ENCODE data around the gene RXRA.

The RXRA gene

GRCh38 chr9:134344800-134345310 is 18.6 kb downstream of the RXRA start (continued):
- no peak for TF ChIP-seq ZNF335 (tag by site-specific recombination; conservative IDR thresholded peaks at IDR 0.05)
- TF ChIP-seq, protein P1, sequence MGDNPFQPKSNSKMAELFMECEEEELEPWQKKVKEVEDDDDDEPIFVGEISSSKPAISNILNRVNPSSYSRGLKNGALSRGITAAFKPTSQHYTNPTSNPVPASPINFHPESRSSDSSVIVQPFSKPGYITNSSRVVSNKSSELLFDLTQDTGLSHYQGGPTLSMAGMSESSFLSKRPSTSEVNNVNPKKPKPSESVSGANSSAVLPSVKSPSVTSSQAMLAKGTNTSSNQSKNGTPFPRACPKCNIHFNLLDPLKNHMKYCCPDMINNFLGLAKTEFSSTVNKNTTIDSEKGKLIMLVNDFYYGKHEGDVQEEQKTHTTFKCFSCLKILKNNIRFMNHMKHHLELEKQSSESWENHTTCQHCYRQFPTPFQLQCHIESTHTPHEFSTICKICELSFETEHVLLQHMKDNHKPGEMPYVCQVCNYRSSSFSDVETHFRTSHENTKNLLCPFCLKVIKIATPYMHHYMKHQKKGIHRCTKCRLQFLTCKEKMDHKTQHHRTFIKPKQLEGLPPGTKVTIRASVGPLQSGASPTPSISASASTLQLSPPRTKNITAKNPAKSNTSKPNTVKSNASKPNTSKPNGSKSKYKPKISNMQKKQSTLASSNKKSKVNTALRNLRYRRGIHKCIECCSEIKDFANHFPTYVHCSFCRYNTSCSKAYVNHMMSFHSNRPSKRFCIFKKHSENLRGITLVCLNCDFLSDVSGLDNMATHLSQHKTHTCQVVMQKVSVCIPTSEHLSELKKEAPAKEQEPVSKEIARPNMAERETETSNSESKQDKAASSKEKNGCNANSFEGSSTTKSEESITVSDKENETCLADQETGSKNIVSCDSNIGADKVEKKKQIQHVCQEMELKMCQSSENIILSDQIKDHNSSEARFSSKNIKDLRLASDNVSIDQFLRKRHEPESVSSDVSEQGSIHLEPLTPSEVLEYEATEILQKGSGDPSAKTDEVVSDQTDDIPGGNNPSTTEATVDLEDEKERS (tag by site-specific recombination; IDR thresholded peaks at IDR 0.05), result no peak
- TF ChIP-seq ZNF391 (tag by site-specific recombination; IDR thresholded peaks at IDR 0.05; ENCODE audit: borderline replicate concordance, low read depth), result no peak
- no peak for TF ChIP-seq ZNF626 (tag by site-specific recombination; IDR thresholded peaks at IDR 0.05)
- no peak for TF ChIP-seq ZFHX2 (tag by site-specific recombination; conservative IDR thresholded peaks at IDR 0.05)
- TF ChIP-seq, protein P2, sequence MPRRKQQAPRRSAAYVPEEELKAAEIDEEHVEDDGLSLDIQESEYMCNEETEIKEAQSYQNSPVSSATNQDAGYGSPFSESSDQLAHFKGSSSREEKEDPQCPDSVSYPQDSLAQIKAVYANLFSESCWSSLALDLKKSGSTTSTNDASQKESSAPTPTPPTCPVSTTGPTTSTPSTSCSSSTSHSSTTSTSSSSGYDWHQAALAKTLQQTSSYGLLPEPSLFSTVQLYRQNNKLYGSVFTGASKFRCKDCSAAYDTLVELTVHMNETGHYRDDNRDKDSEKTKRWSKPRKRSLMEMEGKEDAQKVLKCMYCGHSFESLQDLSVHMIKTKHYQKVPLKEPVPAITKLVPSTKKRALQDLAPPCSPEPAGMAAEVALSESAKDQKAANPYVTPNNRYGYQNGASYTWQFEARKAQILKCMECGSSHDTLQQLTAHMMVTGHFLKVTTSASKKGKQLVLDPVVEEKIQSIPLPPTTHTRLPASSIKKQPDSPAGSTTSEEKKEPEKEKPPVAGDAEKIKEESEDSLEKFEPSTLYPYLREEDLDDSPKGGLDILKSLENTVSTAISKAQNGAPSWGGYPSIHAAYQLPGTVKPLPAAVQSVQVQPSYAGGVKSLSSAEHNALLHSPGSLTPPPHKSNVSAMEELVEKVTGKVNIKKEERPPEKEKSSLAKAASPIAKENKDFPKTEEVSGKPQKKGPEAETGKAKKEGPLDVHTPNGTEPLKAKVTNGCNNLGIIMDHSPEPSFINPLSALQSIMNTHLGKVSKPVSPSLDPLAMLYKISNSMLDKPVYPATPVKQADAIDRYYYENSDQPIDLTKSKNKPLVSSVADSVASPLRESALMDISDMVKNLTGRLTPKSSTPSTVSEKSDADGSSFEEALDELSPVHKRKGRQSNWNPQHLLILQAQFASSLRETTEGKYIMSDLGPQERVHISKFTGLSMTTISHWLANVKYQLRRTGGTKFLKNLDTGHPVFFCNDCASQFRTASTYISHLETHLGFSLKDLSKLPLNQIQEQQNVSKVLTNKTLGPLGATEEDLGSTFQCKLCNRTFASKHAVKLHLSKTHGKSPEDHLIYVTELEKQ (tag by site-specific recombination; IDR thresholded peaks at IDR 0.05; ENCODE audit: borderline replicate concordance), result no peak

- POLR2A ChIA-PET, result interaction anchor here (1.7 kb wide), 1 partner anchor 10 kb away, joined by 4 read pairs; no protein-coding TSS in a partner anchor
- CTCF ChIA-PET, result interaction anchor here (1.2 kb wide), 1 partner anchor 97 kb away, joined by 3 read pairs; no protein-coding TSS in a partner anchor
- Histone ChIP-seq H3K4me3 (ENCODE audit: low read depth, low read length) (no peak overlapping the region), H3K36me3 (ENCODE audit: control insufficient read depth in 2 of 2, insufficient read depth in 1 of 2, low read length in 2 of 2) (no peaks in the 10 kb centered on the region), H3K9me3 (ENCODE audit: control insufficient read depth, insufficient read depth, low read depth, low read length) (no peaks in the 10 kb centered on the region), H3K4me1 (ENCODE audit: control insufficient read depth, insufficient read depth, low read length) (no peaks in the 10 kb centered on the region), H3K27ac (ENCODE audit: extremely low read depth, low read depth, low read length) (no peak overlapping the region)
- no peak for TF ChIP-seq ZXDB (tag by site-specific recombination; IDR thresholded peaks at IDR 0.05)
- no peak for TF ChIP-seq ZNF223 (tag by site-specific recombination; IDR thresholded peaks at IDR 0.05)
- no peak for TF ChIP-seq ZNF624 (tag by site-specific recombination; IDR thresholded peaks at IDR 0.05)
- TF ChIP-seq AEBP2 (tag by site-specific recombination; IDR thresholded peaks at IDR 0.05; ENCODE audit: borderline replicate concordance), result no peak
- TF ChIP-seq ZNF114 (tag by site-specific recombination; IDR thresholded peaks at IDR 0.05), result no peak
- no peak for TF ChIP-seq ZBTB7A (tag by site-specific recombination; IDR thresholded peaks at IDR 0.05; ENCODE audit: low read depth)
- no peak for TF ChIP-seq ZNF394 (tag by site-specific recombination; IDR thresholded peaks at IDR 0.05; ENCODE audit: borderline replicate concordance)
- TF ChIP-seq, protein P2 (tag by site-specific recombination; IDR thresholded peaks at IDR 0.05; ENCODE audit: borderline replicate concordance), result no peak
- no peak for TF ChIP-seq ZNF37A (tag by site-specific recombination; IDR thresholded peaks at IDR 0.05)
- TF ChIP-seq, protein P3, sequence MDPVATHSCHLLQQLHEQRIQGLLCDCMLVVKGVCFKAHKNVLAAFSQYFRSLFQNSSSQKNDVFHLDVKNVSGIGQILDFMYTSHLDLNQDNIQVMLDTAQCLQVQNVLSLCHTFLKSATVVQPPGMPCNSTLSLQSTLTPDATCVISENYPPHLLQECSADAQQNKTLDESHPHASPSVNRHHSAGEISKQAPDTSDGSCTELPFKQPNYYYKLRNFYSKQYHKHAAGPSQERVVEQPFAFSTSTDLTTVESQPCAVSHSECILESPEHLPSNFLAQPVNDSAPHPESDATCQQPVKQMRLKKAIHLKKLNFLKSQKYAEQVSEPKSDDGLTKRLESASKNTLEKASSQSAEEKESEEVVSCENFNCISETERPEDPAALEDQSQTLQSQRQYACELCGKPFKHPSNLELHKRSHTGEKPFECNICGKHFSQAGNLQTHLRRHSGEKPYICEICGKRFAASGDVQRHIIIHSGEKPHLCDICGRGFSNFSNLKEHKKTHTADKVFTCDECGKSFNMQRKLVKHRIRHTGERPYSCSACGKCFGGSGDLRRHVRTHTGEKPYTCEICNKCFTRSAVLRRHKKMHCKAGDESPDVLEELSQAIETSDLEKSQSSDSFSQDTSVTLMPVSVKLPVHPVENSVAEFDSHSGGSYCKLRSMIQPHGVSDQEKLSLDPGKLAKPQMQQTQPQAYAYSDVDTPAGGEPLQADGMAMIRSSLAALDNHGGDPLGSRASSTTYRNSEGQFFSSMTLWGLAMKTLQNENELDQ (tag by site-specific recombination; IDR thresholded peaks at IDR 0.05; ENCODE audit: low read depth), result no peak
These were observed 19.5 kb downstream of the RXRA start for GRCh38 chr9:134345737-134346136.

Data from HEK293 (cell line).